ENCODE results near the gene MYOZ2.

DNA sequence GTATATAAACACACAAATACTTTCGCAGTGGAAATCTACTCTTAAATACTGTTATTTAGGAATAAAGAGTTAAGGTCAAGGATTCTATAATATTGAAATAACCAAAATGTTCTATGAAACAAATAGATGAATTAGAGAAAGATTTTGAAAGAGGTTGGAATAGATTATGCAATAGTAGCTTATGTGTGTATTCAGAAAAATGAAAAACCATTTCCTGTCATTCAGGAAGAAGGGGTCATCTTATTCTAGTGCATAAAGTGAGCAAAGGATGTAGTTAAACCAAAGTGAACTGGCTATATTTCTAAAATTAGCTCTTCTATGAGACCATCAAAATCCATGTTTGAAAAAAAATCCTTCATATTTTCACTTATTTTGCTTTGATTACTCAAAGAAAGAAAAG lies 30.0 kb upstream of the MYOZ2 start:
- TF ChIP-seq, protein P1, sequence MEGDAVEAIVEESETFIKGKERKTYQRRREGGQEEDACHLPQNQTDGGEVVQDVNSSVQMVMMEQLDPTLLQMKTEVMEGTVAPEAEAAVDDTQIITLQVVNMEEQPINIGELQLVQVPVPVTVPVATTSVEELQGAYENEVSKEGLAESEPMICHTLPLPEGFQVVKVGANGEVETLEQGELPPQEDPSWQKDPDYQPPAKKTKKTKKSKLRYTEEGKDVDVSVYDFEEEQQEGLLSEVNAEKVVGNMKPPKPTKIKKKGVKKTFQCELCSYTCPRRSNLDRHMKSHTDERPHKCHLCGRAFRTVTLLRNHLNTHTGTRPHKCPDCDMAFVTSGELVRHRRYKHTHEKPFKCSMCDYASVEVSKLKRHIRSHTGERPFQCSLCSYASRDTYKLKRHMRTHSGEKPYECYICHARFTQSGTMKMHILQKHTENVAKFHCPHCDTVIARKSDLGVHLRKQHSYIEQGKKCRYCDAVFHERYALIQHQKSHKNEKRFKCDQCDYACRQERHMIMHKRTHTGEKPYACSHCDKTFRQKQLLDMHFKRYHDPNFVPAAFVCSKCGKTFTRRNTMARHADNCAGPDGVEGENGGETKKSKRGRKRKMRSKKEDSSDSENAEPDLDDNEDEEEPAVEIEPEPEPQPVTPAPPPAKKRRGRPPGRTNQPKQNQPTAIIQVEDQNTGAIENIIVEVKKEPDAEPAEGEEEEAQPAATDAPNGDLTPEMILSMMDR (IDR thresholded peaks at IDR 0.05): no peak
- no peak for TF ChIP-seq POLR2A (IDR thresholded peaks at IDR 0.05)
- TF ChIP-seq POLR2AphosphoS5 (IDR thresholded peaks at IDR 0.05): no peak
